GM12878 (cell line): ENCODE data around the gene ZNF599. TPM values are rescaled to one million over a fixed set of nuclear protein-coding genes. Genes with fewer than 3 reads are reported as not detected.

Source experiments
- ATAC-seq: fragments of 200-7000 bp; cut with Tn5 transposase; 3 replicates; pipeline ENCODE4 v1.9.1; 2020; ENCODE audit warnings: mild to moderate bottlenecking, moderate library complexity
- BruUV-seq: library from RNA; stranded (reverse); fragments of 400-500 nt; replicated peaks from 2 replicates; lab custom pipeline; 2021; lab: Mats Ljungman, UMichigan
- CTCF ChIA-PET: fragments of 300-600 bp; sonication (Branson Sonifier 250); formaldehyde crosslinking; extraction: SDS; loops from one replicate; lab custom pipeline; 2021; ENCODE audit warnings: inconsistent platforms; lab: Yijun Ruan, JAX
- POLR2A ChIA-PET: fragments of 350-600 bp; formaldehyde crosslinking; extraction: SDS; loops from one replicate; lab custom pipeline; 2021; ENCODE audit warnings: inconsistent platforms; lab: Charles Lee
- RAD21 ChIA-PET: fragments of 300-600 bp; sonication (Branson Sonifier 250); formaldehyde crosslinking; loops from one replicate; lab custom pipeline; 2023; ENCODE audit warnings: antibody characterized with exemption; ENCODE audit not compliant: unreplicated experiment; lab: Charles Lee
- SMC1A ChIA-PET: fragments of 300-600 bp; sonication (Branson Sonifier 250); formaldehyde crosslinking; loops from one replicate; lab custom pipeline; 2023; ENCODE audit not compliant: unreplicated experiment, uncharacterized antibody; lab: Charles Lee
- DNase-seq: peaks from one replicate; pipeline ENCODE4 v3.0.0-alpha.2; 2011; ENCODE audit warnings: low read depth, low spot score
- FAIRE-seq: peaks from 3 replicates; lab custom pipeline; 2011; peaks lifted over from hg19 to GRCh38; lab: Jason Lieb, UNC
- H2AFZ ChIP-seq: 2 replicates; pipeline ENCODE4 v1.6.0; 2011; ENCODE audit warnings: low read depth, low read length, control low read depth; ENCODE audit not compliant: control insufficient read depth
- H3K27ac ChIP-seq: 2 replicates; pipeline ENCODE4 v1.5.1; 2011; ENCODE audit warnings: control low read depth; ENCODE audit not compliant: control insufficient read depth, insufficient read depth
- H3K27me3 ChIP-seq, 2 experiments: replicated peaks in 1 of 2; 2 replicates each; pipeline versions ENCODE4 v1.6.0 to v1.6.1; 2011; ENCODE audit warnings: low read length in 1 of 2; ENCODE audit not compliant: control insufficient read depth in 2 of 2, insufficient read depth in 2 of 2
- H3K36me3 ChIP-seq, 2 experiments: 2 replicates each; pipeline ENCODE4 v1.5.1; 2011; ENCODE audit warnings: low read length in 1 of 2; ENCODE audit not compliant: control insufficient read depth in 2 of 2, insufficient read depth in 2 of 2
- H3K4me1 ChIP-seq: 2 replicates; pipeline ENCODE4 v1.6.1; 2011; ENCODE audit warnings: mild to moderate bottlenecking, low read length, moderate library complexity, mixed read lengths; ENCODE audit not compliant: control insufficient read depth, insufficient read depth
- H3K4me2 ChIP-seq: 2 replicates; pipeline ENCODE4 v1.6.0; 2011; ENCODE audit warnings: control low read depth; ENCODE audit not compliant: control insufficient read depth, insufficient read depth
- H3K4me3 ChIP-seq: fragments of 200-600 bp; sonication (generic); 2 replicates; pipeline ENCODE4 v1.5.1; 2016
- H3K79me2 ChIP-seq: 2 replicates; pipeline ENCODE4 v1.6.0; 2011; ENCODE audit warnings: low read length; ENCODE audit not compliant: control insufficient read depth, insufficient read depth
- H3K9ac ChIP-seq: 2 replicates; pipeline ENCODE4 v1.8.0; 2011; ENCODE audit warnings: low read length, control low read depth, mixed read lengths; ENCODE audit not compliant: control insufficient read depth, insufficient read depth
- H3K9me3 ChIP-seq: replicated peaks from 3 replicates; pipeline ENCODE4 v1.5.1; 2011; ENCODE audit warnings: mild to moderate bottlenecking, low read length; ENCODE audit not compliant: control insufficient read depth, insufficient read depth
- H4K20me1 ChIP-seq: 2 replicates; pipeline ENCODE4 v1.6.0; 2011; ENCODE audit not compliant: control insufficient read depth, insufficient read depth
- BACH1 ChIP-seq: fragments of 450-650 bp; IDR thresholded peaks from 2 replicates; pipeline ENCODE4 v1.6.1; 2017; ENCODE audit warnings: mild to moderate bottlenecking, borderline replicate concordance
- CBFB ChIP-seq: IDR thresholded peaks from 2 replicates; pipeline ENCODE4 v1.6.1; 2016; ENCODE audit warnings: antibody characterized with exemption, low read depth
- HDAC6 ChIP-seq: fragments of 200-600 bp; sonication (generic); IDR thresholded peaks from one replicate; pipeline ENCODE4 v1.8.0; 2017; ENCODE audit warnings: antibody characterized with exemption; ENCODE audit not compliant: unreplicated experiment
- PRDM15 ChIP-seq: fragments of 450-650 bp; formaldehyde crosslinking; IDR thresholded peaks from 2 replicates; pipeline ENCODE4 v1.4.0; 2020; ENCODE audit warnings: mild to moderate bottlenecking, moderate library complexity
- RAD21 ChIP-seq: IDR thresholded peaks from 2 replicates; pipeline ENCODE4 v1.6.1; 2011; ENCODE audit warnings: mild to moderate bottlenecking, low read depth, low read length, moderate library complexity; ENCODE audit not compliant: insufficient read depth
- RBBP5 ChIP-seq: fragments of 200-600 bp; sonication (generic); conservative IDR thresholded peaks from 2 replicates; pipeline ENCODE4 v1.6.1; 2016
- SMARCA5 ChIP-seq: fragments of 450-650 bp; IDR thresholded peaks from 2 replicates; pipeline ENCODE4 v1.6.1; 2017; ENCODE audit warnings: mild to moderate bottlenecking
- SRF ChIP-seq, 2 experiments: IDR thresholded peaks; 2 replicates each; pipeline ENCODE4 v1.6.1; 2011; ENCODE audit warnings: low read depth in 2 of 2, low read length in 2 of 2, mild to moderate bottlenecking in 1 of 2, moderate library complexity in 1 of 2
- ZNF24 ChIP-seq: fragments of 450-650 bp; IDR thresholded peaks from 2 replicates; pipeline ENCODE4 v1.6.1; 2017; ENCODE audit warnings: antibody characterized with exemption, mild to moderate bottlenecking
- ZNF592 ChIP-seq: fragments of 450-650 bp; IDR thresholded peaks from 2 replicates; pipeline ENCODE4 v1.6.1; 2017; ENCODE audit warnings: mild to moderate bottlenecking, moderate library complexity
- in situ Hi-C: fragments of 300-500 bp; cut with MboI; formaldehyde crosslinking; loops from 9 replicates; pipeline ENCODE4 v1.14.3; 2018; ENCODE audit warnings: mixed read lengths
- intact Hi-C: fragments of 100-400 bp; cut with micrococcal nuclease; formaldehyde crosslinking; loops from one replicate; pipeline ENCODE4 v1.14.2; 2022; ENCODE audit not compliant: unreplicated experiment
- polyA plus RNA-seq, 11 experiments: library from polyadenylated mRNA; depleted of rRNA in 4 of 11; unstranded in 6 of 11; stranded (reverse) in 5 of 11; fragments of >200 nt; fragmentation: Nextera tagmentation in 4 of 11; fragmentation: Illumina TruSeq in 1 of 11; extraction: Ambion mirVana in 4 of 11; extraction: Trizol in 1 of 11; gene quantifications; 1 replicate in 1 of 11; 2 replicates in 10 of 11; pipeline versions ENCODE4 v1.2.1 to v1.2.3, GENCODE V29; 2011 to 2016; ENCODE audit warnings: inconsistent platforms in 2 of 11, missing spikeins in 2 of 11, low read depth in 1 of 11
- total RNA-seq, 4 experiments: library from RNA; depleted of rRNA in 3 of 4; stranded (reverse); fragments of >200 nt in 3 of 4; fragmentation: Illumina TruSeq in 1 of 4; extraction: Trizol in 1 of 4; gene quantifications; 2 replicates each; pipeline versions ENCODE4 v1.2.1 to v1.2.3, GENCODE V29; 2013 to 2021
- TF ChIP-seq, protein P1 (sequence below): fragments of 450-650 bp; IDR thresholded peaks from 2 replicates; pipeline ENCODE4 v1.6.1; 2016; ENCODE audit warnings: mild to moderate bottlenecking
- TF ChIP-seq, protein P2 (sequence below): fragments of 450-650 bp; formaldehyde crosslinking; IDR thresholded peaks from 2 replicates; pipeline ENCODE4 v1.4.0; 2022; ENCODE audit warnings: mild to moderate bottlenecking, moderate library complexity

Gene ZNF599
- total and polyA plus RNA-seq, 10 of the 15 experiments (the other 5 are each of a cell fraction or from before 2014, with no cell fraction given), result 0.27 to 4.8 (median 1.9) TPM

DNA sequence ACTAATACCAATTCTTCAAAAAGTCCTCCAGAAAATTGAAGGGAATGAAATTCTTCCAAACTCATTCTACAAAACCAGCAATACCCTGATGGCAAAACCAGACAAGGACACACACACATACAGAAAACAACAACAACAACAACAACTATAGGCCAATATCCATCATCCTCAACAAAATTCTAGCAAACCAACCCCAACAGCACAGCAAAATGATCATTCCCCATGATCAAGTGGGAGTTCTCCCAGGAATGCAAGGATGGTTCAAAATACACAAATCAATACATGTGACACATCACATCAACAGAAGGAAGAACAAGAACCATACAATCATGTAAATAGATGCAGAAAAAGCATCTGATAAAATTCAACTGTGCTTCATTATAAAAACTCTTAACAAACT, 57.7 kb downstream of the ZNF599 start:
- Histone ChIP-seq H2AFZ (no peak overlapping the region), H3K4me1 (no peaks in the 10 kb centered on the region), H3K4me2 (no peak overlapping the region), H3K9ac (no peak overlapping the region), H4K20me1 (no peaks in the 10 kb centered on the region), H3K36me3 (no peaks in the 10 kb centered on the region)
- ATAC-seq (no peak), FAIRE-seq (no peak)
- POLR2A ChIA-PET, result no interaction called here
- BruUV-seq, result no TSS peak
- TF ChIP-seq, protein P1, sequence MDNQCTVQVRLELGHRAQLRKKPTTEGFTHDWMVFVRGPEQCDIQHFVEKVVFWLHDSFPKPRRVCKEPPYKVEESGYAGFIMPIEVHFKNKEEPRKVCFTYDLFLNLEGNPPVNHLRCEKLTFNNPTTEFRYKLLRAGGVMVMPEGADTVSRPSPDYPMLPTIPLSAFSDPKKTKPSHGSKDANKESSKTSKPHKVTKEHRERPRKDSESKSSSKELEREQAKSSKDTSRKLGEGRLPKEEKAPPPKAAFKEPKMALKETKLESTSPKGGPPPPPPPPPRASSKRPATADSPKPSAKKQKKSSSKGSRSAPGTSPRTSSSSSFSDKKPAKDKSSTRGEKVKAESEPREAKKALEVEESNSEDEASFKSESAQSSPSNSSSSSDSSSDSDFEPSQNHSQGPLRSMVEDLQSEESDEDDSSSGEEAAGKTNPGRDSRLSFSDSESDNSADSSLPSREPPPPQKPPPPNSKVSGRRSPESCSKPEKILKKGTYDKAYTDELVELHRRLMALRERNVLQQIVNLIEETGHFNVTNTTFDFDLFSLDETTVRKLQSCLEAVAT, result no peak
- TF ChIP-seq CBFB (no peak), PRDM15 (CRISPR knock-in tag) (no peak), BACH1 (no peak), HDAC6 (no peak), SMARCA5 (no peak), RAD21 (no peak), ZNF592 (no peak), RBBP5 (no peak), SRF (IDR thresholded peaks at IDR 0.05; ENCODE audit: low read depth in 2 of 2, low read length in 2 of 2) (no peak), ZNF24 (no peak)
- TF ChIP-seq, protein P2, sequence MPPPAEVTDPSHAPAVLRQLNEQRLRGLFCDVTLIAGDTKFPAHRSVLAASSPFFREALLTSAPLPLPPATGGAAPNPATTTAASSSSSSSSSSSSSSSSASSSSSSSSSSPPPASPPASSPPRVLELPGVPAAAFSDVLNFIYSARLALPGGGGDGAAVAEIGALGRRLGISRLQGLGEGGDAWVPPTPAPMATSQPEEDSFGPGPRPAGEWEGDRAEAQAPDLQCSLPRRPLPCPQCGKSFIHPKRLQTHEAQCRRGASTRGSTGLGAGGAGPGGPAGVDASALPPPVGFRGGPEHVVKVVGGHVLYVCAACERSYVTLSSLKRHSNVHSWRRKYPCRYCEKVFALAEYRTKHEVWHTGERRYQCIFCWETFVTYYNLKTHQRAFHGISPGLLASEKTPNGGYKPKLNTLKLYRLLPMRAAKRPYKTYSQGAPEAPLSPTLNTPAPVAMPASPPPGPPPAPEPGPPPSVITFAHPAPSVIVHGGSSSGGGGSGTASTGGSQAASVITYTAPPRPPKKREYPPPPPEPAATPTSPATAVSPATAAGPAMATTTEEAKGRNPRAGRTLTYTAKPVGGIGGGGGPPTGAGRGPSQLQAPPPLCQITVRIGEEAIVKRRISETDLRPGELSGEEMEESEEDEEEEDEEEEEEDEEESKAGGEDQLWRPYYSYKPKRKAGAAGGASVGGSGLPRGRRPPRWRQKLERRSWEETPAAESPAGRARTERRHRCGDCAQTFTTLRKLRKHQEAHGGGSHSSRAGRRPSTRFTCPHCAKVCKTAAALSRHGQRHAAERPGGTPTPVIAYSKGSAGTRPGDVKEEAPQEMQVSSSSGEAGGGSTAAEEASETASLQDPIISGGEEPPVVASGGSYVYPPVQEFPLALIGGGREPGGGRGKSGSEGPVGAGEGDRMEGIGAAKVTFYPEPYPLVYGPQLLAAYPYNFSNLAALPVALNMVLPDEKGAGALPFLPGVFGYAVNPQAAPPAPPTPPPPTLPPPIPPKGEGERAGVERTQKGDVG (CRISPR knock-in tag), result no peak
- TF ChIP-seq, all 136 proteins: peak for 0
- Histone ChIP-seq H3K79me2 (no peaks in the 10 kb centered on the region), H3K4me3 (no peak overlapping the region), H3K27ac (no peak overlapping the region), H3K27me3 (no peaks in the 10 kb centered on the region), H3K9me3 (peaks cover 4% of the 10 kb centered on the region; the same call in 1 of the 3 replicates)
- ChIA-PET SMC1A (no interaction called here), CTCF (no interaction called here), RAD21 (no interaction called here)
- no peak for DNase-seq
- in situ Hi-C loops, result loop anchor here (25.0 kb wide), 1 partner anchor 928 kb away; the partner anchor contains the start of gene KCTD15
- intact Hi-C loops, result loop anchor here (10.0 kb wide), 1 partner anchor 931 kb away; no protein-coding TSS in a partner anchor
